OCI-LY1 (cell line): ENCODE results near the gene F2RL2.

Experiments
- CTCF ChIP-seq: fragments of 200-600 bp; sonication (generic), shearing (Covaris generic); IDR thresholded peaks from 2 replicates; pipeline ENCODE4 v1.5.1; 2017; ENCODE audit warnings: mild to moderate bottlenecking, antibody characterized with exemption, low read length, moderate library complexity, mixed read lengths
- EZH2 ChIP-seq: fragments of 200-600 bp; sonication (generic), shearing (Covaris generic); IDR thresholded peaks from 2 replicates; pipeline ENCODE4 v1.8.0; 2017; ENCODE audit warnings: borderline replicate concordance, mixed run types, mild to moderate bottlenecking, antibody characterized with exemption, low read length, moderate library complexity, mixed read lengths

DNA sequence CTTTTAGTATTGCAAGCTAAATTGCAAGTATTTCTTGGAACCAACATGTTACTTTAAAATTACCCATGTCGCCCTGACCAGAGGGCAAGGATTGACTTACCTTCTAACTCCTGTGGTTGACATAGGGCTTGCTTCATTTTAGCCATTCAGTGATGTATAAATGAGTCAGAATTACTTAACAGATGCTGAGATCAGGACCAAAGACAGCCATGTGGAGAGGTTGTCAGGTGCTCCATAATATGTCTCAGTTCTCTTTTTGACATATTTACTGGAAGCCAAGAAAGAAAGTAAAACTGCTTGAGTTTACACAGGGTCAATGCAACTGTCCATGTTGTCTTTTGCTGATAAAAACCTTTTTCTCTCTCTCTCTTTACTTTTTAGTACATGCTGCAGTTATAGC lies 33.2 kb downstream of the F2RL2 start:
- no peak for TF ChIP-seq CTCF
- no peak for TF ChIP-seq EZH2
